Neuron (in vitro differentiated cells): ENCODE results near the gene ATXN7L3.

Experiments used
- H2AFZ ChIP-seq: one replicate; pipeline ENCODE4 v1.6.1; 2013; ENCODE audit warnings: low read depth, mild to moderate bottlenecking, inconsistent platforms, low read length, moderate library complexity
- H3K27me3 ChIP-seq: one replicate; pipeline ENCODE4 v1.6.1; 2013; ENCODE audit warnings: low read length; ENCODE audit not compliant: insufficient read depth
- H3K36me3 ChIP-seq: one replicate; pipeline ENCODE4 v1.6.1; 2013; ENCODE audit warnings: low read length; ENCODE audit not compliant: insufficient read depth
- H3K4me1 ChIP-seq: one replicate; pipeline ENCODE4 v1.6.1; 2013; ENCODE audit warnings: low read length; ENCODE audit not compliant: insufficient read depth
- H3K4me3 ChIP-seq: 2 replicates; pipeline ENCODE4 v1.5.1; 2013; ENCODE audit warnings: mild to moderate bottlenecking, low read length, moderate library complexity
- H3K9me3 ChIP-seq: one replicate; pipeline ENCODE4 v1.6.1; 2013; ENCODE audit warnings: low read length

The ATXN7L3 gene

GRCh38 chr17:44222112-44222869, 22.6 kb upstream of the ATXN7L3 start:
- Histone ChIP-seq H3K4me1 (peaks cover 18% of the 10 kb centered on the region), H3K27me3 (no peaks in the 10 kb centered on the region), H3K4me3 (peak overlapping the region; percentile 94), H3K36me3 (peaks cover 2% of the 10 kb centered on the region), H2AFZ (no peak overlapping the region), H3K9me3 (no peaks in the 10 kb centered on the region)

DNA sequence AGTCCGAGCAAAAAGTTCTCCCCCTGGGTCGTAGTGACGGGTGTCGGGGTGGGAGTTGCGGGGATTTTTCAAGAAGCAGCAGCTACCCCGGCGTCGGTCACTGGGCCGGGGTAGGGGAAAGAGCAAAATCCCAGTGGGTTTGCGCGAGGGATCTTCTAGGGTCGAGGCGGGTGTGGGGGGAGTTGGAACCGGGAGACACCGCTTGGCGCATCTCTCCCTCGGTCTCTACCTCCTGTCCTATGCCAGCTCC, 22.1 kb upstream of the ATXN7L3 start:
- Histone ChIP-seq H3K4me1 (peaks cover 21% of the 10 kb centered on the region), H3K36me3 (peaks cover 7% of the 10 kb centered on the region), H3K27me3 (no peaks in the 10 kb centered on the region)

DNA sequence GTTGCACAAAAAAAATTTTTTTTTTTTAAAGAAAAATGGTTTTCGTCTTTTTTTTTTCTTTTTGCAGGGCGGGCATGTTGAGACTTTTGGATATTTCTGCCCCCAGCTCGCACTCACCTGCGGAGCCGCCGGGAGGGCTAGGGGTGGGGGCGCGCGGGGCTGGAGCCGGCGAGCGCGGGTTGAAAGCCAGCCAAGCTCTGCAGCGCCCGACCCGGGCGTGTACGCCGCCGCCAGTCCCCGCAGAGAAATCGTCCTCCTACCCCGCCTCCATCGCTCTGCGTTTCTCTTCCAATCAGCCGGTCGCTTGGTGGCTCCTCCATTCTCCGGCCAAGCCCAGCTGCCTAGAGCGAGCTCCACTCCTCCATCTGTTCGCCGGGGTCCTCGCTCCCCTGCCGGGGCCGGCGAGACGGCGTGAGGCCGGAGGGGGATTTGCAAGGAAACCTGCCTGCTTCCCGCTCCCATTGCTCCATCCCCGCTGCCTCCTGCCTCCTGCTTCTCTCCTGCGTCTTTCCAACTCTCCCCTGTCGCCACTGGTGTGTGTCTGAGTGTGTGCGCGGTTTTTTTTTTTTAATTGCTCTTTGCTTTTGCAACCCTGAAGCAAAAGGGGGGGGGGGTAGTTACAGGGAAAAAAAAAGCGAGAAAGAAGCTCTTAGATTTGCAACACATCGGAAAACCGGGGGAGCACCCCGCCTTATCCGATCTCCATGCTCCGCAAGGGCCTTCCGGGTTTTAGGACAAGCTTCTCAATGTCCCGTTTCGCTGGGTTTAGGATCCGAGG, 21.6 kb upstream of the ATXN7L3 start:
- Histone ChIP-seq H3K4me3 (peak overlapping the region; percentile 94), H3K27me3 (no peaks in the 10 kb centered on the region), H2AFZ (no peak overlapping the region), H3K36me3 (peaks cover 12% of the 10 kb centered on the region), H3K9me3 (no peaks in the 10 kb centered on the region), H3K4me1 (peaks cover 21% of the 10 kb centered on the region)

More for the DNA sequence above, 22.1 kb upstream of the ATXN7L3 start:
- Histone ChIP-seq H3K4me3 (peak overlapping the region; percentile 94), H3K9me3 (no peaks in the 10 kb centered on the region), H2AFZ (no peak overlapping the region)

GRCh38 chr17:44220213-44221083, 20.8 kb upstream of the ATXN7L3 start:
- no peak overlapping the region for H2AFZ ChIP-seq
- peaks cover 21% of the 10 kb centered on the region for H3K4me1 ChIP-seq
- no peaks in the 10 kb centered on the region for H3K27me3 ChIP-seq
- peaks cover 20% of the 10 kb centered on the region for H3K36me3 ChIP-seq
- H3K9me3 ChIP-seq: no peaks in the 10 kb centered on the region
- H3K4me3 ChIP-seq: peak overlapping the region; percentile 94

- H3K27me3 ChIP-seq: no peaks in the 10 kb centered on the region
- peak within 1 kb of the TSS; percentile 94 for H3K4me3 ChIP-seq
- H3K9me3 ChIP-seq: no peaks in the 10 kb centered on the region
- H2AFZ ChIP-seq: no peak within 1 kb of the TSS
- peaks cover 28% of the 10 kb centered on the region for H3K36me3 ChIP-seq
- peaks cover 21% of the 10 kb centered on the region for H3K4me1 ChIP-seq
Measured at GRCh38 chr17:44219616-44220212, 20.0 kb upstream of the ATXN7L3 start, which contains the start of gene UBTF. Gene UBTF, minus strand, starts transcription at chr17:44219675. Its CDS starts 1,446 bp downstream, at chr17:44218229.

- no peaks in the 10 kb centered on the region for H3K27me3 ChIP-seq
- peak overlapping the region; percentile 69 for H3K4me3 ChIP-seq
- peaks cover 33% of the 10 kb centered on the region for H3K36me3 ChIP-seq
- H3K9me3 ChIP-seq: no peaks in the 10 kb centered on the region
- peaks cover 21% of the 10 kb centered on the region for H3K4me1 ChIP-seq
- H2AFZ ChIP-seq: no peak overlapping the region
Measured at GRCh38 chr17:44219108-44219615, 19.5 kb upstream of the ATXN7L3 start.

GRCh38 chr17:44218344-44219107, 18.8 kb upstream of the ATXN7L3 start:
- Histone ChIP-seq H3K4me1 (peaks cover 21% of the 10 kb centered on the region), H3K36me3 (peaks cover 40% of the 10 kb centered on the region), H2AFZ (no peak overlapping the region), H3K9me3 (no peaks in the 10 kb centered on the region), H3K4me3 (peak overlapping the region; percentile 69), H3K27me3 (no peaks in the 10 kb centered on the region)

DNA sequence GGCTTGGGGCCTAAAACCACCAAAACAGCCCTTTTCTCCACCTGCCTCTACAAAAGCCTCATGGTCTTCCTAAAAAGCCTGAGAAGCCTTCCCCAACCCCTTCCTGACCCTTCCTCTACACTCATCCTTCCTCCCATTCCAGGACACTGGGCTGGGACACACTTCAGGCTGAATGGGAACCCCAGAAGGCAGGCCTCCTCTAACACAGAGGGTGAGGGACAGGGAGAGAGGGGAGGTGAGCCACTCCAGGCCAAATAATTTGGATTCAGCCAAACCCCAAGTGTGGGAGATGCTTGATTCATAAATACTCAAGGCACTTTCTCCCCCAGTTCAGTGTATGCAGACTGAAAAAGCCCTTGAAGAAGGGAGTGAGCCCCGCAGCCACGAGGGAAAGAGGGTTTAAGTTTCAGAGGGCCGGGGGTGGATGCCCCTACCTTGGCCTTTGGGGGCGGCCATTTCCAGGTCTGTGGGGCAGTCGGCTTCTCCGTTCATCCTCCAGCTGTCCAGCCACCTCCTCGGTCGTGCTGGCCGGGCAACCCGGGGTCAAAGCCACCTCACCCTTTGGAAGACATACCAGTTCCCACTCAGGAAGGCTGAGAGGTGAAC, 18.2 kb upstream of the ATXN7L3 start:
- no peaks in the 10 kb centered on the region for H3K27me3 ChIP-seq
- peak overlapping the region; percentile 69 for H3K4me3 ChIP-seq
- no peak overlapping the region for H2AFZ ChIP-seq
- H3K4me1 ChIP-seq: peaks cover 20% of the 10 kb centered on the region
- H3K36me3 ChIP-seq: peaks cover 46% of the 10 kb centered on the region
- H3K9me3 ChIP-seq: no peaks in the 10 kb centered on the region

DNA sequence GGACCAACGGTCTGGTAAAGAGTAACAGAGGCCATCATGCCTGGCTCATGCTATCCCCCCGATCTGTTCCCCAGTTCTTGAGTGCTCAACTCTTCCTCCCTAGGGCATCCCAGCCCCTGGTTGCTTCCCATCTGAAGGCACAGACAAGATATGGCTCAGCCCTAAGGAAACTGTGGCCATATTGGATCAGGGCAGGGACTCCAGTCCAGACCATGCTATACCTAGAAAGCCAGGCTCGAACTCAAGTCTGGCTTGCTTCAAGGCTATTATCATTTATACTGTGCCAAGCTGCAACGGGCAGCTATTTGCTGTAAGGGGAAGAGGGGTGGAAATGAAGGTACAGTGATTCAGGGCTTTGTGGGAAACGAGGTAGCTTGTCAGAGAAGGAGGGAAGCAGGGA, 17.0 kb upstream of the ATXN7L3 start:
- H3K4me1 ChIP-seq: peaks cover 13% of the 10 kb centered on the region
- no peaks in the 10 kb centered on the region for H3K27me3 ChIP-seq
- no peak overlapping the region for H3K4me3 ChIP-seq
- H3K36me3 ChIP-seq: peaks cover 52% of the 10 kb centered on the region
- no peaks in the 10 kb centered on the region for H3K9me3 ChIP-seq
- H2AFZ ChIP-seq: no peak overlapping the region

GRCh38 chr17:44216173-44216572, 16.5 kb upstream of the ATXN7L3 start:
- Histone ChIP-seq H3K9me3 (no peaks in the 10 kb centered on the region), H3K27me3 (no peaks in the 10 kb centered on the region), H3K4me1 (peaks cover 13% of the 10 kb centered on the region), H3K36me3 (peaks cover 58% of the 10 kb centered on the region), H3K4me3 (no peak overlapping the region), H2AFZ (no peak overlapping the region)

GRCh38 chr17:44214896-44215295, 15.2 kb upstream of the ATXN7L3 start:
- H2AFZ ChIP-seq: no peak overlapping the region
- H3K9me3 ChIP-seq: no peaks in the 10 kb centered on the region
- H3K4me3 ChIP-seq: no peak overlapping the region
- H3K36me3 ChIP-seq: peaks cover 69% of the 10 kb centered on the region
- H3K4me1 ChIP-seq: peaks cover 13% of the 10 kb centered on the region
- no peaks in the 10 kb centered on the region for H3K27me3 ChIP-seq

GRCh38 chr17:44214230-44214494, 14.5 kb upstream of the ATXN7L3 start:
- H3K27me3 ChIP-seq: no peaks in the 10 kb centered on the region
- H3K4me1 ChIP-seq: peaks cover 13% of the 10 kb centered on the region
- no peak overlapping the region for H2AFZ ChIP-seq
- H3K9me3 ChIP-seq: no peaks in the 10 kb centered on the region
- peaks cover 76% of the 10 kb centered on the region for H3K36me3 ChIP-seq
- H3K4me3 ChIP-seq: no peak overlapping the region
